Islet precursor cell (in vitro differentiated cells): ENCODE measurements around the gene GPC3.
"Not testable (repeated sequence)": the region's sequence is repeated elsewhere in the genome, so short reads cannot be mapped to it uniquely, and the experiment has no call there.

Experiments used
- DNase-seq: peaks from one replicate; pipeline ENCODE4 v3.0.0-alpha.2; 2018

The GPC3 gene

GRCh38 chrX:133923548-133923947 lies 61.8 kb downstream of the GPC3 start:
- peak; percentile 66 for DNase-seq

DNA sequence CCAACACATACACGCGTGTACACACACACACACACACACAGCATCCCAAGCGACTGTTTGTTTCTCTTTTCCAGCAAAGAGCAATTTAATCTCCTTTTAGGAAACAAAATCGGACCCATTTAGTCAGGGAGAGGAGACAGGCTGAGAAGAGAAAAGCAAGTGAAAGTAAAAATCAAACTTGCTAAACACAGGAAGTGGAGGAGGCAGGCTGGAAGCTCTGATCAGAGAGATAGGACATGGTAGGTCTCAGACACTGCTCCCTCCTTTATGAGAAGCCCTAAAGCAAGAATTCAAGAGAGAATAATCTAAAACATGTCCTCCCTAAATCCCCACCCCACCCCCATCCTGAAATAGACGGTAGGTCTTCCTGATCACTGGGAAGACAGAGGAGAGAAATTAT lies 62.3 kb downstream of the GPC3 start:
- no peak for DNase-seq

GRCh38 chrX:133922390-133922771 lies 63.0 kb downstream of the GPC3 start:
- no peak for DNase-seq

GRCh38 chrX:133921764-133922389 lies 63.5 kb downstream of the GPC3 start:
- peak; percentile 78 for DNase-seq

GRCh38 chrX:133921086-133921485 lies 64.3 kb downstream of the GPC3 start:
- no peak for DNase-seq

DNA sequence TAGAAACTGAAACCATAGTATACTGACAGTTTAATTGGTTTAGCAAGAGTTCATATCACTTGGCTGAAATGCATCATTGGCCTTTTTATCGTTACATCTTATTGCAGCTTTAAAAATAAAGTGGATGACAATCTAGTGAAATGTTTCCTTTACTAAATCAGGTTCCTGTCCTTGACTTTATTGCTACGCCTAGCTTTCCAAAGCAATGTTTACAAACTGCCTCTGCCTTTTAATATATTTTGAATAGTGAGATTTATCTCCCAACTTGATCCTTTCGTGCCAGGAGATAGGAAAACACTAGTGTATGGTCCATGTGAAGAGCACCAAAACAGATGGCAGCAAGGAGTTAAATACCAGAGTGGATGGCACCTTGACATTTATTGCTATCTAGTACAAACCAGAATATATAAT lies 67.0 kb downstream of the GPC3 start:
- no peak for DNase-seq

- no peak for DNase-seq
Measured at GRCh38 chrX:133916984-133917722, 68.2 kb downstream of the GPC3 start.

DNA sequence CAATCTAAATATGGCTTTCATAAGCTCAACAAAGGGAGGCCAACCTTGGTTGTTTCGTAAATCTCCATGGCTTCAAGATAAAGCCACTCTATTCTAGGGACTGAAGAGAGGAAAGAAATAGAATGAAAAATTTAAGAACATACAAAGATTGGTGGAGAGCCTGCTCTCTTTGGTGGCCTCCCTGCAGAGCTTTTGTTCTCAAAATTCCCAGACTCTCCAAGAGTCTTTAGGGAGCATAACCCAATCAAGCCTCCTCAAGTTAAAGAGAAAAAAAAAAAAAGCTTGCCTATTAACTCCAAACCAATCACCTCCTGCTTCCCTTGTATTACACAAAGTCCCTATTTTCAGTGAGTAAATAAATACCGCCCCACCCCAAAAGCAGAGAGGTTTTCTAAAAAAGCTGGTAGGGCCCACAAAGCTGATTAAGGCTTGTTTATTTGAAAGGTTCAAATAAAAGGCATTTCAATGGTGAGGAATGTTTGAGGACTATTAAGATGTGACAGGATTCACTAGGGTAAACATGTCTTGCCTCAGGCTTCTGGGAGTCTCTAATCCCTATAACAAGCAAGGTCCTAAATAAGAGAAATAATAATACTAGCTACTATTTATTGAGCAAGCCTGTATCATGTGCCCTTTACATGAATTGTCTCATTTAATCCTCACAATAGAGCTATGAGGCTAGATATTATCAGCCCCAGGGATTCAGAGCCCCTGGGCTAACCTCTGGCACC lies 71.6 kb downstream of the GPC3 start:
- no peak for DNase-seq

DNA sequence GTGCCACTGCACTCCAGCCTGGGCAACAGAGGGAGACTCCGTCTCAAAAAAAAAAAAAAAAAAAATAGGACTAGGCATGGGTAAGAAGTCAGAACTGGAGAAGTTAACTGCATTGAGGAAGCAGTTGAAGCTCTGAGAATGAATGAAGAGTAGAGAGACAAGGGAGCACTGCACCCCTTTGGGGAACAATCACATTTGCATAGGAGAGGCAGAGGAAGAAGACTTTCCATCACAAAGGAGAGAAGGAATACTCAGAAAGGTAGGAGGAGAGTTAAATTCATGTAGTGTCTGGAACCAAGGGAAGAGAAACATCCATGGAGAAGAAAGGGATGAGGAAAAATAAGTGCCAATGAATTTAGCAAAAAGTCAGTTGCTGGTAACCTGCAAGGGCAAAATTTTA lies 72.4 kb downstream of the GPC3 start:
- no peak for DNase-seq

DNA sequence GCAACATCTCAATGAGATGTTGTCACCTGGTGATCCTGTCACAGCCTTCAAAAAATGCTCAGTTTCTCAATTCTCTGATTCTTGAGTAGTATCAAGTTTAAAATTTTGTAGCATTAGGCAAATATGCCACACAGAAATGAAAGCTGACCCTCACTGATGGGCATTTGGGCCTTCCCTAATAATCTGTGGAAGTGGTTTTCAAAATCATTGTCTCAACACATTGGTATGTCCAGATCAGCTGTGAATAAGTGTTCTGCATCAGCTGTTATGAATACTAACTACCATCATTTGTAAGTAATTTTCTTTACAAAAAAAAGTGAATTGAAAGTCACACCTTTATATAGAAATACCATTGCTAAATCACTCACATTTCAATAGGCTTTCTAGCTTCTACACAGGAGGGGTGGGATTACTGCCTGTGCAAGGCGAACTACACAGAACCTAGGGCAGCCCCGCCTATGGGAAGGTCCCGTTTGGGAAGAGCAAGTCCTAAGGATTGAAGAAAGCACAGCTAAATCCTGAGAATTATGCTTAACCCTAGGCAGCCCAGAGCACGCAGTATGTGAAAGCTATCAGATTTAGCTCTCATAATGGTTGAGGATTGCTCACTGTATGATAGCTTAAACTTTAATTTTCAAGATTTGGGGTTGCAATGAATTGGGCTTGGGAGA lies 73.4 kb downstream of the GPC3 start:
- no peak for DNase-seq

GRCh38 chrX:133910539-133910938 lies 74.9 kb downstream of the GPC3 start:
- DNase-seq = no peak

- DNase-seq = no peak
Measured at GRCh38 chrX:133909888-133910287, 75.5 kb downstream of the GPC3 start.

GRCh38 chrX:133908223-133908955 lies 77.0 kb downstream of the GPC3 start:
- DNase-seq = no peak

- DNase-seq = no peak
Measured at GRCh38 chrX:133907606-133908005, 77.8 kb downstream of the GPC3 start.

GRCh38 chrX:133905305-133905704 lies 80.1 kb downstream of the GPC3 start:
- no peak for DNase-seq

- no peak for DNase-seq
Measured at GRCh38 chrX:133897593-133898163, 87.7 kb downstream of the GPC3 start.

- DNase-seq = peak; percentile 88
Measured at GRCh38 chrX:133892337-133892736, 93.1 kb downstream of the GPC3 start.

DNA sequence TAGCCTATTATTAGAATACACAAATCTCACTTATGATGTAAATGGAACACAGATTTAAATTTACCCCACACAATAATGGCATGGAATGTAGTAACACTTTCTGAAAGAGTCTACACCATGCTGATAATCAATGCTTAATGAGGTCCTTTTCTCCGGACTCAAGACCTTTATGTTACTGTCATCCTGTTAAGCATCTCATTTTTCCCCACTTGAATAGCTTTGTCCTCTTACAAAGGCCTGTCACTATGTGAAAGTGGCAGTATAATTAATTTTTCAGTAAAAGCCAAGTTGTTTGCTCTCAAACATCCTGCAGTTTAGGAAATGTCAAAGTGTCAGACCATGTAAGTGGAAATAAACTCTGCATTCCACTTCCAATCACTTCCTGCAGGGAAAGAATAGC lies 96.4 kb downstream of the GPC3 start:
- no peak for DNase-seq

GRCh38 chrX:133888084-133888483 lies 97.3 kb downstream of the GPC3 start:
- DNase-seq = not testable (repeated sequence)

- DNase-seq = no peak
Measured at GRCh38 chrX:133884430-133885394, 100.7 kb downstream of the GPC3 start.

DNA sequence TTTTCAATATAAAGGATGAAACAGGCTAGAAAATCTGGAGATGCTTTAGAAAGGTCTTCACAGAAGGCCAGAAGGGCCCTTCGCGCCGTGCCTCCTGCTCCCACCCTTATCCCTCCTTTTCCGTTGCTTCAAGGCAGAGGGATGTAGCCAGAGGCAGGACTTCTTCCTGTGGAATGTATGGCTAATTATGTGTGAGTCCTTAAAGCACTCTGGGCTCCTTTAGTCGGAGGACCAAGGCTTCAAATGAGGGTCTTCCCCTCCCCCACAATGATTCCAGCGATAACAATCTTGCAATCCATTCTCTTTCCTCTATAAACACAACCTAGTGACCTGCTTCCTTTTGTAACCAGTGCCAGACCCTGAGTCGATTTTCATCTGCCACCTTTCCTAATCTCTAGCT lies 103.5 kb downstream of the GPC3 start:
- peak; percentile 79 for DNase-seq
